Measurements from ENCODE around the gene TALDO1.
A peak's percentile ranks its signal among the peaks of the same experiment; 100 is the strongest.
"Not testable (repeated sequence)": the region's sequence is repeated elsewhere in the genome, so short reads cannot be mapped to it uniquely, and the experiment has no call there.

TALDO1 gene

DNA sequence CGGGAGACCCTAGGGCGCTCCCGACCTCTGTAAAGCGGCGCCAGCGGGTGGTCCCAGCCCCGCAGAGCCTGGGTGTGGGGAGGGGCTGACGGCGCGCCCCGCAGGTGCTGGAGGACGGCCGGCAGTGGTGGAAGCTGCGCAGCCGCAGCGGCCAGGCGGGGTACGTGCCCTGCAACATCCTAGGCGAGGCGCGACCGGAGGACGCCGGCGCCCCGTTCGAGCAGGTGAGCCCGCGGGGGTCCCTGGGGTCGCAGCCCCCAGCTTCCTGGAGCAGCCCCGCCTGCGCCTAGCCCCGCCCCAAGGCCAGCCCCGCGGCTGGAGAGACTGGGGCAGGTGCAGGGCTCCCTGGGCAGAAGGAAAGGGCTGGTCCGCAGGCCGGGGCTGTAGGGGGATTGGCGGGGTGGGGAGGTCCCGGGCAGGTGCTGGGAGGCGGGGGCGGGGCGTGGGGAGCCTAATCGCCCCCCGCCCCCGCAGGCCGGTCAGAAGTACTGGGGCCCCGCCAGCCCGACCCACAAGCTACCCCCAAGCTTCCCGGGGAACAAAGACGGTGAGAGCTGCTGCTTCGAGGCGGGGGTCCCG is 21.6 kb upstream of the TALDO1 start:
- Histone ChIP-seq H3K9ac (ENCODE audit: low read length) (no peak overlapping the region), H3K9me3 (ENCODE audit: control insufficient read depth, insufficient read depth, low read depth, low read length) (no peaks in the 10 kb centered on the region), H3K4me1 (ENCODE audit: control insufficient read depth, insufficient read depth, low read length) (peaks cover 7% of the 10 kb centered on the region), H3K36me3 (ENCODE audit: control insufficient read depth, insufficient read depth, low read length) (no peaks in the 10 kb centered on the region; the same call in 1 of the 2 replicates), H3K27ac (ENCODE audit: low read depth, low read length) (no peak overlapping the region), H3K4me3 (ENCODE audit: low read depth, low read length) (peak overlapping the region; percentile 43), H3K27me3 (ENCODE audit: control insufficient read depth, insufficient read depth, low read length) (peaks cover 30% of the 10 kb centered on the region; the same call in 1 of the 2 replicates)

DNA sequence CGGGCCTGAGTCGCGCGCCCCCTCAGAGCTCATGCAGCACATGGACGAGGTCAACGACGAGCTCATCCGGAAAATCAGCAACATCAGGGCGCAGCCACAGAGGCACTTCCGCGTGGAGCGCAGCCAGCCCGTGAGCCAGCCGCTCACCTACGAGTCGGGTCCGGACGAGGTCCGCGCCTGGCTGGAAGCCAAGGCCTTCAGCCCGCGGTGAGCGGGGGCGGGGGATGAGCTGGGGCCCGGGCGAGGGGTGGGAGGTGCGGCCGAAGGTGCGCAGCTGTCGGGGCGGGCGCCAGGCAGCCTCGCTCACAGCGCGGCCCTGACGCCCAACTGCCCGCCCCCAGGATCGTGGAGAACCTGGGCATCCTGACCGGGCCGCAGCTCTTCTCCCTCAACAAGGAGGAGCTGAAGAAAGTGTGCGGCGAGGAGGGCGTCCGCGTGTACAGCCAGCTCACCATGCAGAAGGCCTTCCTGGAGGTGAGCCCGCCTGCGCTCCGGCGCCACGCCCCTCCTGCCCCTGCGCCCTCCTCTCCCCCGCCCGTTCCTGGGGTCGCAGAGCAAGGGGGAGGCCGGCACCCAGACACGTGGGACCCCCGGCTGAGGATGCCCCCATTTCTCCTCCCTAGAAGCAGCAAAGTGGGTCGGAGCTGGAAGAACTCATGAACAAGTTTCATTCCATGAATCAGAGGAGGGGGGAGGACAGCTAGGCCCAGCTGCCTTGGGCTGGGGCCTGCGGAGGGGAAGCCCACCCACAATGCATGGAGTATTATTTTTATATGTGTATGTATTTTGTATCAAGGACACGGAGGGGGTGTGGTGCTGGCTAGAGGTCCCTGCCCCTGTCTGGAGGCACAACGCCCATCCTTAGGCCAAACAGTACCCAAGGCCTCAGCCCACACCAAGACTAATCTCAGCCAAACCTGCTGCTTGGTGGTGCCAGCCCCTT is 20.7 kb upstream of the TALDO1 start:
- H3K4me1 ChIP-seq (ENCODE audit: control insufficient read depth, insufficient read depth, low read length), result peaks cover 7% of the 10 kb centered on the region
- no peak overlapping the region for H3K27ac ChIP-seq (ENCODE audit: low read depth, low read length)
- H3K4me3 ChIP-seq (ENCODE audit: low read depth, low read length), result peak overlapping the region; percentile 45
- no peak overlapping the region for H3K9ac ChIP-seq (ENCODE audit: low read length)
- no peaks in the 10 kb centered on the region; the same call in 1 of the 2 replicates for H3K36me3 ChIP-seq (ENCODE audit: control insufficient read depth, insufficient read depth, low read length)
- no peaks in the 10 kb centered on the region for H3K9me3 ChIP-seq (ENCODE audit: control insufficient read depth, insufficient read depth, low read depth, low read length)
- H3K27me3 ChIP-seq (ENCODE audit: control insufficient read depth, insufficient read depth, low read length), result peaks cover 30% of the 10 kb centered on the region; the same call in 1 of the 2 replicates

DNA sequence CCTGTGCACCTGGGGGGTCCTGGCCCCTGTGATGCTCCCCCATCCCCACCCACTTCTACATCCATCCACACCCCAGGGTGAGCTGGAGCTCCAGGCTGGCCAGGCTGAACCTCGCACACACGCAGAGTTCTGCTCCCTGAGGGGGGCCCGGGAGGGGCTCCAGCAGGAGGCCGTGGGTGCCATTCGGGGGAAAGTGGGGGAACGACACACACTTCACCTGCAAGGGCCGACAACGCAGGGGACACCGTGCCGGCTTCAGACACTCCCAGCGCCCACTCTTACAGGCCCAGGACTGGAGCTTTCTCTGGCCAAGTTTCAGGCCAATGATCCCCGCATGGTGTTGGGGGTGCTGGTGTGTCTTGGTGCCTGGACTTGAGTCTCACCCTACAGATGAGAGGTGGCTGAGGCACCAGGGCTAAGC is 20.0 kb upstream of the TALDO1 start:
- H3K27ac ChIP-seq (ENCODE audit: low read depth, low read length), result no peak overlapping the region
- no peak overlapping the region for H3K9ac ChIP-seq (ENCODE audit: low read length)
- peaks cover 7% of the 10 kb centered on the region for H3K4me1 ChIP-seq (ENCODE audit: control insufficient read depth, insufficient read depth, low read length)
- H3K4me3 ChIP-seq (ENCODE audit: low read depth, low read length), result no peak overlapping the region
- H3K36me3 ChIP-seq (ENCODE audit: control insufficient read depth, insufficient read depth, low read length), result no peaks in the 10 kb centered on the region
- H3K9me3 ChIP-seq (ENCODE audit: control insufficient read depth, insufficient read depth, low read depth, low read length), result no peaks in the 10 kb centered on the region
- H3K27me3 ChIP-seq (ENCODE audit: control insufficient read depth, insufficient read depth, low read length), result peaks cover 30% of the 10 kb centered on the region; the same call in 1 of the 2 replicates

DNA sequence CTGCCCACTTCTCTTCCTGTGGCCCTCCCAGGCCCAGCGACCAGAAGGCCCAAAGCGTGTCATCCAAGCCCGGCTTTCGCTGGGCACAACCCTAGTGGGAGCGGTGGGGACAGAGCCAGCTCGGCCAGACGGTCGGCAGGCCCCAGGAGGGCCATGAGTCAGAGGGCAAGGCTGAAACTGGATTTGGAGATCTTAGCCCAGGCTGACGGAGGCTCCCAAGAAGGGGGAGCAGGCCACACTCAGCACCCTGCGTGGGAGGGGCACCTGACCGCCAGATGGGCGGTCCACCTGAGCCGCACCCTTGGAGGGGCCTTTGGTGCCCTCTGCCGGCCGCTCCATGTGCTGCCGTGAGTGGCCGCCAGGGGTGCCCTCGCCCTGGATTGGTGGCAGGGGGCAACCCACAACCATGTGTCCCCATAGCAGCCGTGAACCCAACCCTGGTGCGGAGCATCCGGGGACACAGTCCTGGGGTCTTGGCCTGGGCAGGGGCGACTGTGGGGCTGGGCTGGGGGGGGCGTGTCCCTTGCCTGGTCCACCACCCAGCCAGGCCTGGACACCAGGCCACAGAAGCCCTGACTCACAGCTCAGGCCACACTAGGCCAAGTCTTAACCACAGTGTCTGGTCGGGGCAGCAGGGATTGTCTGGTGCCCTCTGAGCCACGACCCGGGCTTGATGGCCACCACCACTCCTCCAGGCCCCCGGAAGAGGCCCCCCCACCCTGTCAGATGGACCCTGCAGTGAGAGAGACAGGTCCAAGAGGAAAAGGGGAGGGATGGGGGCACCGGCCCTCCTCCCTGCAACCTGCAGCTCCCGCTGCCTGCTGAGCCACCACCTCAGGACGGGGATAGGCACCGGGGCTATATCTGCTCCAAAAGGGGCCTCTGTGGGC is 19.2 kb upstream of the TALDO1 start:
- Histone ChIP-seq H3K9ac (ENCODE audit: low read length) (no peak overlapping the region), H3K4me3 (ENCODE audit: low read depth, low read length) (no peak overlapping the region), H3K27ac (ENCODE audit: low read depth, low read length) (no peak overlapping the region), H3K4me1 (ENCODE audit: control insufficient read depth, insufficient read depth, low read length) (peaks cover 7% of the 10 kb centered on the region), H3K36me3 (ENCODE audit: control insufficient read depth, insufficient read depth, low read length) (no peaks in the 10 kb centered on the region), H3K27me3 (ENCODE audit: control insufficient read depth, insufficient read depth, low read length) (peaks cover 30% of the 10 kb centered on the region; the same call in 1 of the 2 replicates), H3K9me3 (ENCODE audit: control insufficient read depth, insufficient read depth, low read depth, low read length) (no peaks in the 10 kb centered on the region)

DNA sequence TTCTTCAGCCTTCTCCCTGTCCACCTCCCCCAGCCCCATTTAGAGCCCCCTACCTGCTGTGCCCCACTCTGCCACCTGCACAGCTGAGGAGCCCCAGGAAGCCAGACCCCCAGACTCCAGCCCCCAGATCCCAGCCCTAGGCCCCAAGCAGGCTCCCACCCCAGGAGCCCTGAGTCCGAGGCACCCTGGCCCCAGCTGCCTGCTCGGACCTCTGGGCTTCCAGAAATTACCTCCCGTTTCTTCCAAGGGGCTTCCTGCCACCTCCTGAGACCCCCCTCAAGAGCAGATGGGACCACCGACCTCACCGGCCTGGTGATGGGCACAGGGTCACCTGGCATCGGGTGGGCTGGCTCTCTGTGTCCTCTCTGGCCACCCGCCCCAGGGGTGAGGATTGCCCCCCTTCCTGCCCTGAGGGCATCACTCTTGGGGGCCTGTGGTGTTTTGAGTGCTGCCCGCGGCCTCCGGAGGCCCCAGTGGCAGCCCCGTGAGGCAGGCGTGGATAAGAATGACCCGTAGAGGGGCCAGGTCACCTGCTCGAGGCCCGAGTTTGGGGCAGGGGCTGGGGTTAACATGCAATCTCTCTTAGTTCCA is 18.3 kb upstream of the TALDO1 start:
- Histone ChIP-seq H3K27me3 (ENCODE audit: control insufficient read depth, insufficient read depth, low read length) (peaks cover 30% of the 10 kb centered on the region; the same call in 1 of the 2 replicates), H3K4me3 (ENCODE audit: low read depth, low read length) (no peak overlapping the region), H3K9me3 (ENCODE audit: control insufficient read depth, insufficient read depth, low read depth, low read length) (no peaks in the 10 kb centered on the region), H3K36me3 (ENCODE audit: control insufficient read depth, insufficient read depth, low read length) (no peaks in the 10 kb centered on the region), H3K27ac (ENCODE audit: low read depth, low read length) (no peak overlapping the region), H3K9ac (ENCODE audit: low read length) (no peak overlapping the region), H3K4me1 (ENCODE audit: control insufficient read depth, insufficient read depth, low read length) (peaks cover 7% of the 10 kb centered on the region)

DNA sequence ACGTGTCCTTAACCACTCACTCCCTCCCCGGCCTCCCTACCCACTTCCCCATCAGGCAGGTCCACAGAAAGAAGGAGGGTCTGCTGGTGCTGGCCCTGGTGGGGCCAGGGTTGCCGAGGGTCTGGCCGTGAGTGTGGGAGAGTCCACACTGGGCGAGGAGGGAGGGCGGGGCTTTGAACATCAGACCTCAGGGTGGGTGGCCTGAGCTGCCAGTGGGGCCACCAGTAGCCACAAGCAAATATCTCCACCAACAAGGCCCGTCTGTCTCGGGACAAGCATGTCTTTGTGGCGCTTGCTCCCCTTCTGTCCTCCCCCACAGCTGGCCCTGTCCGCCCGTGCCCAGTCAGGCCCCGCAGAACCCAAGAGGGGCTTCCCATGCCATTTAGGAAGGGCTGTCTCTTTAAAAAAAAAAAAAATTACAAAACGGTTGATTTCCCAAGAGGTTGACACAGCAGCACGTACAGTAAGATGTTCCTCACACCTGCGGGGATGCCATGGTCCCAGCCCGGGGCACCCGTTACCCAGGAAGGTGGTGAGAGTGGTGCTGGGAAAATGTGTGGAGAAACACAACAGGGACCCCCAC is 17.7 kb upstream of the TALDO1 start:
- H3K9ac ChIP-seq (ENCODE audit: low read length), result no peak overlapping the region
- no peak overlapping the region for H3K4me3 ChIP-seq (ENCODE audit: low read depth, low read length)
- H3K27me3 ChIP-seq (ENCODE audit: control insufficient read depth, insufficient read depth, low read length), result peaks cover 28% of the 10 kb centered on the region; the same call in 1 of the 2 replicates
- no peaks in the 10 kb centered on the region for H3K9me3 ChIP-seq (ENCODE audit: control insufficient read depth, insufficient read depth, low read depth, low read length)
- H3K4me1 ChIP-seq (ENCODE audit: control insufficient read depth, insufficient read depth, low read length), result peaks cover 7% of the 10 kb centered on the region
- H3K27ac ChIP-seq (ENCODE audit: low read depth, low read length), result no peak overlapping the region
- H3K36me3 ChIP-seq (ENCODE audit: control insufficient read depth, insufficient read depth, low read length), result no peaks in the 10 kb centered on the region

DNA sequence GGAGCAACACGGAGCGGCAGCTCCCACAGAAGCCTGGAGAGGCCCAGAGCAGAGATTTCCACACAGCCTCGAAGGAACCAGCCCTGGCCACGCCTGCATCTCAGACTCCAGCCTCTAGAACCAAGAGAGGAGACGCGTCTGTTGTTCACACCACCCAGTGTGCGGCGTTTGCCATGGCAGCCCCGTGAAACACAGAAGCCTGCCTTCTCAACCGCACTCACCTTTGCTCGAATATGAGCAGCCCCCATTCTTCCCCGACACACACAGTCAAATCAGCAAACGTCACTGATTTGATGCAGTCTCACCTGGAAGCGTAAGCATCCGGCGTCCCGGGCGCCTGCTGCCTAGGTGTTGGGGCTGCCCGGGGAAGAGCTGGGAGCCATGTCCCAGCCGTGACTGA is 14.2 kb upstream of the TALDO1 start:
- Histone ChIP-seq H3K9ac (ENCODE audit: low read length) (no peak overlapping the region), H3K9me3 (ENCODE audit: control insufficient read depth, insufficient read depth, low read depth, low read length) (no peaks in the 10 kb centered on the region), H3K27me3 (ENCODE audit: control insufficient read depth, insufficient read depth, low read length) (no peaks in the 10 kb centered on the region), H3K4me1 (ENCODE audit: control insufficient read depth, insufficient read depth, low read length) (no peaks in the 10 kb centered on the region; the same call in 1 of the 2 replicates), H3K27ac (ENCODE audit: low read depth, low read length) (no peak overlapping the region), H3K36me3 (ENCODE audit: control insufficient read depth, insufficient read depth, low read length) (no peaks in the 10 kb centered on the region), H3K4me3 (ENCODE audit: low read depth, low read length) (no peak overlapping the region)

DNA sequence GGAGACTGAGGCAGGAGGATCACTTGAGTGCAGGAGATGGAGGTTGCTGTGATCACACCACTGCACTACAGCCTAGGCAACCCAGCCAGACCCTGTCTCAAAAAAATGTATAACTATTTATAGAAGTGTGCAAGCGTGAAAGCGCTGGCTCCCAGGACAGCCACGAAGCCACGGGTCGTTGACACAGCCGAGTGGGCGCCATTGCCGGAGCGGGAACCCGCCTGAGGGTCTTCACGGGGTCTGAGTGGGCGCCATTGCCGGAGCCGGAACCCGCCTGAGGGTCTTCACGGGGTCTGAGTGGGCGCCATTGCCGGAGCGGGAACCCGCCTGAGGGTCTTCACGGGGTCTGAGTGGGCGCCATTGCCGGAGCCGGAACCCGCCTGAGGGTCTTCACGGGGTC is 12.7 kb upstream of the TALDO1 start:
- H3K9me3 ChIP-seq (ENCODE audit: control insufficient read depth, insufficient read depth, low read depth, low read length); H3K27me3 ChIP-seq (ENCODE audit: control insufficient read depth, insufficient read depth, low read length): not testable (repeated sequence)

DNA sequence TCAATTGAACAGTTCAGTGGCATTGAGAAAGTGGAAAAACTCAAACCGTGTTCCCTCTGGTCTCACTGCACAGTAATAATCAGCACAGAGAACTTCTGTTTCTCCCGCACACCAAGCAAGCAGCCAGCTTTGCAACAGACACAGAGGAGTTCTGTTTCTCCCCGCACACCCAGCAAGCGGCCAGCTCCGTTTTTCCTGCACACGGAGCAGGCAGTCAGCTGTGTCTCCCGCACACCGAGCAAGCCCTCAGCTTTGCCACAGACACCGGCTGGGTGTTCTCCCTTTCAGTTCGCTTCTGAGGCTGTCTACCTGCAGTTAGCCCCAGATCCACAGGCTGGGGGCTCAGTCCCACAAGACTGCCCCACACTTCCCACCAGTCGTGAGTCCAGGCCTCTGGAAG is 9.9 kb upstream of the TALDO1 start:
- H3K4me1 ChIP-seq (ENCODE audit: control insufficient read depth, insufficient read depth, low read length), result no peaks in the 10 kb centered on the region; the same call in 1 of the 2 replicates
- no peaks in the 10 kb centered on the region for H3K27me3 ChIP-seq (ENCODE audit: control insufficient read depth, insufficient read depth, low read length)
- no peaks in the 10 kb centered on the region for H3K36me3 ChIP-seq (ENCODE audit: control insufficient read depth, insufficient read depth, low read length)
- no peak overlapping the region for H3K4me3 ChIP-seq (ENCODE audit: low read depth, low read length)
- H3K27ac ChIP-seq (ENCODE audit: low read depth, low read length), result no peak overlapping the region
- H3K9me3 ChIP-seq (ENCODE audit: control insufficient read depth, insufficient read depth, low read depth, low read length), result no peaks in the 10 kb centered on the region
- no peak overlapping the region for H3K9ac ChIP-seq (ENCODE audit: low read length)

More for the DNA sequence above, 12.7 kb upstream of the TALDO1 start:
- H3K4me1 ChIP-seq (ENCODE audit: control insufficient read depth, insufficient read depth, low read length); H3K9ac ChIP-seq (ENCODE audit: low read length); H3K4me3 ChIP-seq (ENCODE audit: low read depth, low read length); H3K36me3 ChIP-seq (ENCODE audit: control insufficient read depth, insufficient read depth, low read length); H3K27ac ChIP-seq (ENCODE audit: low read depth, low read length): not testable (repeated sequence)

DNA sequence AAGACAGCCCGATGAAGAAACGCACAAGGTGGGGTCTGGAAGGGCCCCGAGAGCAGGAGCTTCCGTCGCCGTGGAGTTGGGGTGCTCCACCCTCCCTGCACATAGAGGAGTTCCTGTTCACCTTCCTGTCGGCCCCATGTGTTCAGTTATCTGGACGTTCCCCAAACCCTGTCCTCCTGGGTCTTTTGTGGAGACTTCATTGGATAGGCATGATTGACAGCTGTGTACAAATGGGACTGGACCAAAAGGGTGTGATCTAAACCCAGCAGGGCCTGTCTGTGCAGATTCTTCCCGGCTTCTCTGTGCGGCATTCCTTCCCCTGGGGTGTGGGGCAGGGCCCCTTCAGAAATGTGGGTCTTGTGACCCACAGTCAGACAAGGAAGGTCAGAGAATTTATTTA is 9.4 kb upstream of the TALDO1 start:
- H3K4me1 ChIP-seq (ENCODE audit: control insufficient read depth, insufficient read depth, low read length); H3K9ac ChIP-seq (ENCODE audit: low read length); H3K27me3 ChIP-seq (ENCODE audit: control insufficient read depth, insufficient read depth, low read length); H3K36me3 ChIP-seq (ENCODE audit: control insufficient read depth, insufficient read depth, low read length); H3K9me3 ChIP-seq (ENCODE audit: control insufficient read depth, insufficient read depth, low read depth, low read length); H3K27ac ChIP-seq (ENCODE audit: low read depth, low read length); H3K4me3 ChIP-seq (ENCODE audit: low read depth, low read length): not testable (repeated sequence)
